GM18507 (cell line): Measurements from ENCODE around the gene PCMTD2.

Source experiments
- DNase-seq: peaks from one replicate; pipeline ENCODE4 v3.0.0; 2011; ENCODE audit warnings: low read depth; ENCODE audit not compliant: insufficient read length; ENCODE audit errors: extremely low spot score
- FAIRE-seq: peaks from 2 replicates; lab custom pipeline; 2011; peaks lifted over from hg19 to GRCh38; lab: Jason Lieb, UNC

Gene PCMTD2

GRCh38 chr20:64247970-64248841, 7.3 kb upstream of the PCMTD2 start:
- DNase-seq (no peak), FAIRE-seq (no peak)

- DNase-seq (no peak), FAIRE-seq (no peak)
These were observed 5.5 kb upstream of the PCMTD2 start for GRCh38 chr20:64250027-64250426.

- DNase-seq (no peak), FAIRE-seq (no peak)
These were observed 2.6 kb upstream of the PCMTD2 start for GRCh38 chr20:64253000-64253383.

GRCh38 chr20:64253443-64253842, 2.1 kb upstream of the PCMTD2 start:
- no peak for DNase-seq
- FAIRE-seq = no peak

GRCh38 chr20:64254156-64254555, 1.4 kb upstream of the PCMTD2 start:
- FAIRE-seq = no peak

GRCh38 chr20:64254571-64255360, 782 bp upstream of the PCMTD2 start:
- no peak for FAIRE-seq
- DNase-seq = no peak

More at GRCh38 chr20:64254156-64254555, 1.4 kb upstream of the PCMTD2 start:
- DNase-seq = no peak

GRCh38 chr20:64256282-64256935, 861 bp downstream of the PCMTD2 start:
- DNase-seq (no peak), FAIRE-seq (no peak)

GRCh38 chr20:64257107-64257757, 1.7 kb downstream of the PCMTD2 start:
- FAIRE-seq (no peak), DNase-seq (no peak)

GRCh38 chr20:64258071-64258823, 2.7 kb downstream of the PCMTD2 start:
- DNase-seq = no peak

GRCh38 chr20:64260239-64260638, 4.7 kb downstream of the PCMTD2 start:
- FAIRE-seq (no peak), DNase-seq (no peak)

More at GRCh38 chr20:64258071-64258823, 2.7 kb downstream of the PCMTD2 start:
- no peak for FAIRE-seq

GRCh38 chr20:64261138-64261537, 5.6 kb downstream of the PCMTD2 start:
- DNase-seq (no peak), FAIRE-seq (no peak)

- FAIRE-seq = no peak
- DNase-seq = no peak
These were observed 8.5 kb downstream of the PCMTD2 start for GRCh38 chr20:64264091-64264490.

- FAIRE-seq (no peak), DNase-seq (no peak)
These were observed 9.7 kb downstream of the PCMTD2 start for GRCh38 chr20:64265201-64265600.

- no peak for FAIRE-seq
- DNase-seq = no peak
These were observed 11.4 kb downstream of the PCMTD2 start for GRCh38 chr20:64266988-64267387.

GRCh38 chr20:64268174-64268573, 12.6 kb downstream of the PCMTD2 start:
- FAIRE-seq = no peak
- no peak for DNase-seq

GRCh38 chr20:64269604-64270411, 14.3 kb downstream of the PCMTD2 start:
- FAIRE-seq (no peak), DNase-seq (no peak)

- DNase-seq = no peak
- FAIRE-seq = no peak
These were observed 16.1 kb downstream of the PCMTD2 start for GRCh38 chr20:64271636-64272035.

- no peak for DNase-seq
- FAIRE-seq = no peak
These were observed 17.6 kb downstream of the PCMTD2 start for GRCh38 chr20:64273109-64273508.
